K562 (cell line): ENCODE results near the gene TMEM222.
A peak's percentile ranks its signal among the peaks of the same experiment; 100 is the strongest.

Experiments
- CBFB ChIP-seq: sonication (generic); formaldehyde crosslinking; IDR thresholded peaks from 2 replicates; pipeline ENCODE4 v1.4.0; 2020; ENCODE audit warnings: mild to moderate bottlenecking, missing genetic modification reagents
- KLF6 ChIP-seq: fragments of 250-450 bp; sonication (Bioruptor Pico); IDR thresholded peaks from 2 replicates; pipeline ENCODE4 v1.4.0; 2020; ENCODE audit warnings: mild to moderate bottlenecking, moderate library complexity, borderline replicate concordance
- NR2F6 ChIP-seq: fragments of 450-650 bp; formaldehyde crosslinking; IDR thresholded peaks from 2 replicates; pipeline ENCODE4 v1.4.0; 2020; ENCODE audit warnings: mild to moderate bottlenecking
- RBFOX2 ChIP-seq: fragments of 200-400 bp; formaldehyde crosslinking; IDR thresholded peaks from 2 replicates; pipeline ENCODE4 v1.6.1; 2017; ENCODE audit warnings: low read depth, mild to moderate bottlenecking, low read length, moderate library complexity
- RUNX1 ChIP-seq: sonication (generic); IDR thresholded peaks from 2 replicates; pipeline ENCODE4 v1.6.1; 2016; ENCODE audit warnings: antibody characterized with exemption, low read depth
- SNIP1 ChIP-seq: fragments of 450-650 bp; IDR thresholded peaks from 2 replicates; pipeline ENCODE4 v1.7.1; 2017; ENCODE audit warnings: low read depth, mild to moderate bottlenecking
- USF2 ChIP-seq: sonication (generic); formaldehyde crosslinking; IDR thresholded peaks from 2 replicates; pipeline ENCODE4 v1.5.0; 2020; ENCODE audit warnings: missing genetic modification reagents
- TF ChIP-seq, protein P1 (sequence below), 3 experiments: IDR thresholded peaks in 2 of 3; conservative IDR thresholded peaks in 1 of 3; 2 replicates each; pipeline ENCODE4 v1.5.1; 2011 to 2012; ENCODE audit warnings: low read length in 3 of 3, mild to moderate bottlenecking in 3 of 3, control low read depth in 2 of 3, improper control_type of control experiment in 1 of 3, inconsistent platforms in 1 of 3, low read depth in 1 of 3, mixed read lengths in 1 of 3, moderate library complexity in 1 of 3; ENCODE audit not compliant: insufficient read depth in 2 of 3
- TF ChIP-seq, protein P2 (sequence below): fragments of 200-600 bp; sonication (generic); IDR thresholded peaks from one replicate; pipeline ENCODE4 v1.6.1; 2012; ENCODE audit warnings: mild to moderate bottlenecking, low read depth, low read length, inconsistent platforms

- TF ChIP-seq RBFOX2: peak; percentile 61
- TF ChIP-seq CBFB (CRISPR knock-in tag): no peak
- no peak for TF ChIP-seq NR2F6 (CRISPR knock-in tag)
- TF ChIP-seq USF2 (CRISPR knock-in tag): no peak
- no peak for TF ChIP-seq SNIP1
- TF ChIP-seq KLF6: no peak
- TF ChIP-seq, protein P1, sequence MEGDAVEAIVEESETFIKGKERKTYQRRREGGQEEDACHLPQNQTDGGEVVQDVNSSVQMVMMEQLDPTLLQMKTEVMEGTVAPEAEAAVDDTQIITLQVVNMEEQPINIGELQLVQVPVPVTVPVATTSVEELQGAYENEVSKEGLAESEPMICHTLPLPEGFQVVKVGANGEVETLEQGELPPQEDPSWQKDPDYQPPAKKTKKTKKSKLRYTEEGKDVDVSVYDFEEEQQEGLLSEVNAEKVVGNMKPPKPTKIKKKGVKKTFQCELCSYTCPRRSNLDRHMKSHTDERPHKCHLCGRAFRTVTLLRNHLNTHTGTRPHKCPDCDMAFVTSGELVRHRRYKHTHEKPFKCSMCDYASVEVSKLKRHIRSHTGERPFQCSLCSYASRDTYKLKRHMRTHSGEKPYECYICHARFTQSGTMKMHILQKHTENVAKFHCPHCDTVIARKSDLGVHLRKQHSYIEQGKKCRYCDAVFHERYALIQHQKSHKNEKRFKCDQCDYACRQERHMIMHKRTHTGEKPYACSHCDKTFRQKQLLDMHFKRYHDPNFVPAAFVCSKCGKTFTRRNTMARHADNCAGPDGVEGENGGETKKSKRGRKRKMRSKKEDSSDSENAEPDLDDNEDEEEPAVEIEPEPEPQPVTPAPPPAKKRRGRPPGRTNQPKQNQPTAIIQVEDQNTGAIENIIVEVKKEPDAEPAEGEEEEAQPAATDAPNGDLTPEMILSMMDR (IDR thresholded peaks at IDR 0.05 in 2 of 3, conservative IDR thresholded peaks at IDR 0.05 in 1 of 3; ENCODE audit: insufficient read depth in 2 of 3, low read depth in 1 of 3, low read length in 3 of 3): peak; percentile 57 to 75 (median 58)
- TF ChIP-seq, protein P2, sequence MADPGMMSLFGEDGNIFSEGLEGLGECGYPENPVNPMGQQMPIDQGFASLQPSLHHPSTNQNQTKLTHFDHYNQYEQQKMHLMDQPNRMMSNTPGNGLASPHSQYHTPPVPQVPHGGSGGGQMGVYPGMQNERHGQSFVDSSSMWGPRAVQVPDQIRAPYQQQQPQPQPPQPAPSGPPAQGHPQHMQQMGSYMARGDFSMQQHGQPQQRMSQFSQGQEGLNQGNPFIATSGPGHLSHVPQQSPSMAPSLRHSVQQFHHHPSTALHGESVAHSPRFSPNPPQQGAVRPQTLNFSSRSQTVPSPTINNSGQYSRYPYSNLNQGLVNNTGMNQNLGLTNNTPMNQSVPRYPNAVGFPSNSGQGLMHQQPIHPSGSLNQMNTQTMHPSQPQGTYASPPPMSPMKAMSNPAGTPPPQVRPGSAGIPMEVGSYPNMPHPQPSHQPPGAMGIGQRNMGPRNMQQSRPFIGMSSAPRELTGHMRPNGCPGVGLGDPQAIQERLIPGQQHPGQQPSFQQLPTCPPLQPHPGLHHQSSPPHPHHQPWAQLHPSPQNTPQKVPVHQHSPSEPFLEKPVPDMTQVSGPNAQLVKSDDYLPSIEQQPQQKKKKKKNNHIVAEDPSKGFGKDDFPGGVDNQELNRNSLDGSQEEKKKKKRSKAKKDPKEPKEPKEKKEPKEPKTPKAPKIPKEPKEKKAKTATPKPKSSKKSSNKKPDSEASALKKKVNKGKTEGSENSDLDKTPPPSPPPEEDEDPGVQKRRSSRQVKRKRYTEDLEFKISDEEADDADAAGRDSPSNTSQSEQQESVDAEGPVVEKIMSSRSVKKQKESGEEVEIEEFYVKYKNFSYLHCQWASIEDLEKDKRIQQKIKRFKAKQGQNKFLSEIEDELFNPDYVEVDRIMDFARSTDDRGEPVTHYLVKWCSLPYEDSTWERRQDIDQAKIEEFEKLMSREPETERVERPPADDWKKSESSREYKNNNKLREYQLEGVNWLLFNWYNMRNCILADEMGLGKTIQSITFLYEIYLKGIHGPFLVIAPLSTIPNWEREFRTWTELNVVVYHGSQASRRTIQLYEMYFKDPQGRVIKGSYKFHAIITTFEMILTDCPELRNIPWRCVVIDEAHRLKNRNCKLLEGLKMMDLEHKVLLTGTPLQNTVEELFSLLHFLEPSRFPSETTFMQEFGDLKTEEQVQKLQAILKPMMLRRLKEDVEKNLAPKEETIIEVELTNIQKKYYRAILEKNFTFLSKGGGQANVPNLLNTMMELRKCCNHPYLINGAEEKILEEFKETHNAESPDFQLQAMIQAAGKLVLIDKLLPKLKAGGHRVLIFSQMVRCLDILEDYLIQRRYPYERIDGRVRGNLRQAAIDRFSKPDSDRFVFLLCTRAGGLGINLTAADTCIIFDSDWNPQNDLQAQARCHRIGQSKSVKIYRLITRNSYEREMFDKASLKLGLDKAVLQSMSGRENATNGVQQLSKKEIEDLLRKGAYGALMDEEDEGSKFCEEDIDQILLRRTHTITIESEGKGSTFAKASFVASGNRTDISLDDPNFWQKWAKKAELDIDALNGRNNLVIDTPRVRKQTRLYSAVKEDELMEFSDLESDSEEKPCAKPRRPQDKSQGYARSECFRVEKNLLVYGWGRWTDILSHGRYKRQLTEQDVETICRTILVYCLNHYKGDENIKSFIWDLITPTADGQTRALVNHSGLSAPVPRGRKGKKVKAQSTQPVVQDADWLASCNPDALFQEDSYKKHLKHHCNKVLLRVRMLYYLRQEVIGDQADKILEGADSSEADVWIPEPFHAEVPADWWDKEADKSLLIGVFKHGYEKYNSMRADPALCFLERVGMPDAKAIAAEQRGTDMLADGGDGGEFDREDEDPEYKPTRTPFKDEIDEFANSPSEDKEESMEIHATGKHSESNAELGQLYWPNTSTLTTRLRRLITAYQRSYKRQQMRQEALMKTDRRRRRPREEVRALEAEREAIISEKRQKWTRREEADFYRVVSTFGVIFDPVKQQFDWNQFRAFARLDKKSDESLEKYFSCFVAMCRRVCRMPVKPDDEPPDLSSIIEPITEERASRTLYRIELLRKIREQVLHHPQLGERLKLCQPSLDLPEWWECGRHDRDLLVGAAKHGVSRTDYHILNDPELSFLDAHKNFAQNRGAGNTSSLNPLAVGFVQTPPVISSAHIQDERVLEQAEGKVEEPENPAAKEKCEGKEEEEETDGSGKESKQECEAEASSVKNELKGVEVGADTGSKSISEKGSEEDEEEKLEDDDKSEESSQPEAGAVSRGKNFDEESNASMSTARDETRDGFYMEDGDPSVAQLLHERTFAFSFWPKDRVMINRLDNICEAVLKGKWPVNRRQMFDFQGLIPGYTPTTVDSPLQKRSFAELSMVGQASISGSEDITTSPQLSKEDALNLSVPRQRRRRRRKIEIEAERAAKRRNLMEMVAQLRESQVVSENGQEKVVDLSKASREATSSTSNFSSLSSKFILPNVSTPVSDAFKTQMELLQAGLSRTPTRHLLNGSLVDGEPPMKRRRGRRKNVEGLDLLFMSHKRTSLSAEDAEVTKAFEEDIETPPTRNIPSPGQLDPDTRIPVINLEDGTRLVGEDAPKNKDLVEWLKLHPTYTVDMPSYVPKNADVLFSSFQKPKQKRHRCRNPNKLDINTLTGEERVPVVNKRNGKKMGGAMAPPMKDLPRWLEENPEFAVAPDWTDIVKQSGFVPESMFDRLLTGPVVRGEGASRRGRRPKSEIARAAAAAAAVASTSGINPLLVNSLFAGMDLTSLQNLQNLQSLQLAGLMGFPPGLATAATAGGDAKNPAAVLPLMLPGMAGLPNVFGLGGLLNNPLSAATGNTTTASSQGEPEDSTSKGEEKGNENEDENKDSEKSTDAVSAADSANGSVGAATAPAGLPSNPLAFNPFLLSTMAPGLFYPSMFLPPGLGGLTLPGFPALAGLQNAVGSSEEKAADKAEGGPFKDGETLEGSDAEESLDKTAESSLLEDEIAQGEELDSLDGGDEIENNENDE: no peak
- TF ChIP-seq RUNX1: no peak
Observed at GRCh38 chr1:27350663-27351540, 28.9 kb downstream of the TMEM222 start.
